BE2C (cell line): Measurements from ENCODE around the gene BGN.

ENCODE experiments used
- DNase-seq: peaks from one replicate; pipeline ENCODE4 v3.0.0-alpha.2; 2020
- H3K27me3 ChIP-seq: fragments of 250-450 bp; sonication (Bioruptor Pico); 2 replicates; pipeline ENCODE4 v1.5.1; 2020; ENCODE audit warnings: mild to moderate bottlenecking
- H3K36me3 ChIP-seq: fragments of 250-450 bp; sonication (Bioruptor Pico); 2 replicates; pipeline ENCODE4 v1.5.1; 2020; ENCODE audit warnings: mild to moderate bottlenecking
- H3K4me1 ChIP-seq: fragments of 250-450 bp; sonication (Bioruptor Pico); 2 replicates; pipeline ENCODE4 v1.5.1; 2020
- H3K4me3 ChIP-seq: 2 replicates; pipeline ENCODE4 v1.5.1; 2011; ENCODE audit warnings: low read depth, low read length
- H3K9me3 ChIP-seq: fragments of 250-450 bp; sonication (Bioruptor Pico); 2 replicates; pipeline ENCODE4 v1.5.1; 2020
- TF ChIP-seq, protein P1 (sequence below): IDR thresholded peaks from 2 replicates; pipeline ENCODE4 v1.5.1; 2012; ENCODE audit warnings: mild to moderate bottlenecking, low read depth, low read length

The BGN gene

DNA sequence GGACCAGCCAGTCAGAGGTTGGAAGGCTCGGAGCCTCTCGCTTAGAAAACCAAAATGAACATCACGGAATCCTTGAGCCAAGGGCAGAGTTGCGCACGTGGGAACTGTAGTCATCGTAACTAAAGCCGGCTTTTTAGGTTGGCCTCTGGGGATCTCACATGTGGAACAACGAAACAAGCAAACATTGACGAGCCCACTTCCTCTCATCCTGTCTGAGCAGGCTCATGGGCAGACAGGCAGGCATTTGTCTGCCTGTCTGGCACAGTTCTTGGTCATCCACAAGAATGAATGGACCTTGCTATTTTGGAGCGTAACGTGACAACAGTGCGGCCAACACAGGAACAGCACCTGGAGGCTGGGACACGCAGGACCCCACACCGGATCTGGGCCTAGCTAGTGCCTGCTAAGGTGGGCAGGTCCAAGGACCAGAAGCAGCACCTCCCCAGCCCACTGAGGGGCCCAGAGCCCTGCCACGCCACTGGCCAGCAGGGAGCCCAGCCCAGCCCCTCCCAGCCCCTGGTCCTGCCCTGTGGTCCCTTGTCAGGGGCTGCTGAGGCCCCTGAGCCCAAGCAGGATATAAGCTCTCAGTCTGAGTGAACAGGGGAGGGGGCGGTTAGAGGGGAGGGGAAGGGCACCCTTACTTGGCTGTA, 39.8 kb upstream of the BGN start:
- Histone ChIP-seq H3K27me3 (no peaks in the 10 kb centered on the region), H3K4me1 (no peaks in the 10 kb centered on the region), H3K36me3 (no peaks in the 10 kb centered on the region; the same call in 1 of the 2 replicates), H3K9me3 (no peaks in the 10 kb centered on the region), H3K4me3 (no peak overlapping the region)
- DNase-seq = no peak
- TF ChIP-seq, protein P1, sequence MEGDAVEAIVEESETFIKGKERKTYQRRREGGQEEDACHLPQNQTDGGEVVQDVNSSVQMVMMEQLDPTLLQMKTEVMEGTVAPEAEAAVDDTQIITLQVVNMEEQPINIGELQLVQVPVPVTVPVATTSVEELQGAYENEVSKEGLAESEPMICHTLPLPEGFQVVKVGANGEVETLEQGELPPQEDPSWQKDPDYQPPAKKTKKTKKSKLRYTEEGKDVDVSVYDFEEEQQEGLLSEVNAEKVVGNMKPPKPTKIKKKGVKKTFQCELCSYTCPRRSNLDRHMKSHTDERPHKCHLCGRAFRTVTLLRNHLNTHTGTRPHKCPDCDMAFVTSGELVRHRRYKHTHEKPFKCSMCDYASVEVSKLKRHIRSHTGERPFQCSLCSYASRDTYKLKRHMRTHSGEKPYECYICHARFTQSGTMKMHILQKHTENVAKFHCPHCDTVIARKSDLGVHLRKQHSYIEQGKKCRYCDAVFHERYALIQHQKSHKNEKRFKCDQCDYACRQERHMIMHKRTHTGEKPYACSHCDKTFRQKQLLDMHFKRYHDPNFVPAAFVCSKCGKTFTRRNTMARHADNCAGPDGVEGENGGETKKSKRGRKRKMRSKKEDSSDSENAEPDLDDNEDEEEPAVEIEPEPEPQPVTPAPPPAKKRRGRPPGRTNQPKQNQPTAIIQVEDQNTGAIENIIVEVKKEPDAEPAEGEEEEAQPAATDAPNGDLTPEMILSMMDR = no peak

GRCh38 chrX:153455571-153455970, 39.2 kb upstream of the BGN start:
- TF ChIP-seq, protein P1 = no peak
- DNase-seq = peak; percentile 33
- Histone ChIP-seq H3K27me3 (no peaks in the 10 kb centered on the region), H3K4me3 (no peak overlapping the region), H3K36me3 (no peaks in the 10 kb centered on the region; the same call in 1 of the 2 replicates), H3K9me3 (no peaks in the 10 kb centered on the region), H3K4me1 (no peaks in the 10 kb centered on the region)

- H3K27me3 ChIP-seq = no peaks in the 10 kb centered on the region
- no peak overlapping the region for H3K4me3 ChIP-seq
- no peaks in the 10 kb centered on the region for H3K4me1 ChIP-seq
- H3K36me3 ChIP-seq = no peaks in the 10 kb centered on the region; the same call in 1 of the 2 replicates
- TF ChIP-seq, protein P1 = no peak
- no peaks in the 10 kb centered on the region for H3K9me3 ChIP-seq
- DNase-seq = no peak
Observed at GRCh38 chrX:153456161-153456560, 38.6 kb upstream of the BGN start.

- Histone ChIP-seq H3K36me3 (no peaks in the 10 kb centered on the region; the same call in 1 of the 2 replicates), H3K4me1 (no peaks in the 10 kb centered on the region), H3K27me3 (no peaks in the 10 kb centered on the region), H3K4me3 (no peak overlapping the region), H3K9me3 (no peaks in the 10 kb centered on the region)
- TF ChIP-seq, protein P1 = no peak
- DNase-seq = no peak
Observed at GRCh38 chrX:153456704-153457103, 38.1 kb upstream of the BGN start.

DNA sequence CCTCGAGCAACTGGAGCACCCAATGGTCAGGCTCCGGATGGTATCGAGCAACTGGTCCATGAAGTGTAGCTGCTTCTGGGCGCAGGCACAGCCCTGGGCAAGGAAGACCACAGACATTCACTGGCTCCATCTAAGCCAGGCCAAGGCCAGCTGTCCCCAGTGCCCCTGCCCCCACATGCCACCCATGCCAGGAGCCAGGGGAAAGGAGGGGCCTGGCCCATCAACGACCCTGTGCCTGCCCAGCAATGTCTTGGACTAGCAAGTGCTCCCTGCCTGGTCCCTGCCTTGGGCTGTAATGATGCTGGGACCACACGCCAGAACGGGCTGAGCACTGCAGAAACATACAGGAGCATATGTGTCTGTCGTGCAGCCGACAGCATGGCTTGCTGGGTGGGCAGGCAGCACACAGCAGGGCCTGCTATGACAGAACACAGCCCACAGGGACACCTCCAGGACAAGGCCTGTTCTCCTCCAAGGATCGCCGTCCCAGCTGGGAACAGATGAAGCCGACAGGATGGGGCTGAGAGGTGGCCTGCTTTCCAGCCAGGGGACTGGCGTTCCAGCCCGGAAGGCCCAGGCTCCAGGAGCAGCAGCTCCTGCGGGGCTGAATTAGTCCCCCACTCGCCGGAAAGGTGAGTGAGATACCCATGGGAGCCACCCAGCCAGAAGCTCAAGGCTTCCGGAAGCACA, 37.5 kb upstream of the BGN start:
- Histone ChIP-seq H3K4me3 (no peak overlapping the region), H3K4me1 (no peaks in the 10 kb centered on the region), H3K36me3 (no peaks in the 10 kb centered on the region; the same call in 1 of the 2 replicates), H3K9me3 (no peaks in the 10 kb centered on the region), H3K27me3 (no peaks in the 10 kb centered on the region)
- TF ChIP-seq, protein P1 = no peak
- no peak for DNase-seq
